GM19023 (cell line): Measurements from ENCODE around the gene GABRG3.

ENCODE experiments used
- ATAC-seq: cut with Tn5 transposase; IDR thresholded peaks from one replicate; pipeline ENCODE4 v1.9.1; 2021; ENCODE audit warnings: mild to moderate bottlenecking, moderate library complexity; ENCODE audit not compliant: unreplicated experiment

Gene GABRG3

GRCh38 chr15:27094235-27094634, 123.3 kb downstream of the GABRG3 start:
- ATAC-seq, result no peak

- ATAC-seq, result no peak
Observed at GRCh38 chr15:27095886-27096624, 125.1 kb downstream of the GABRG3 start.

- no peak for ATAC-seq
Observed at GRCh38 chr15:27097506-27097905, 126.5 kb downstream of the GABRG3 start.

- no peak for ATAC-seq
Observed at GRCh38 chr15:27101982-27102381, 131.0 kb downstream of the GABRG3 start.

- ATAC-seq, result no peak
Observed at GRCh38 chr15:27111323-27111722, 140.3 kb downstream of the GABRG3 start.

- no peak for ATAC-seq
Observed at GRCh38 chr15:27114473-27114872, 143.5 kb downstream of the GABRG3 start.

GRCh38 chr15:27119695-27120266, 148.8 kb downstream of the GABRG3 start:
- no peak for ATAC-seq

GRCh38 chr15:27121672-27122071, 150.7 kb downstream of the GABRG3 start:
- ATAC-seq, result no peak

GRCh38 chr15:27123291-27123690, 152.3 kb downstream of the GABRG3 start:
- ATAC-seq, result no peak

- no peak for ATAC-seq
Observed at GRCh38 chr15:27123808-27124207, 152.8 kb downstream of the GABRG3 start.

- ATAC-seq, result no peak
Observed at GRCh38 chr15:27124287-27124871, 153.4 kb downstream of the GABRG3 start.

GRCh38 chr15:27125185-27125584, 154.2 kb downstream of the GABRG3 start:
- no peak for ATAC-seq

- ATAC-seq, result no peak
Observed at GRCh38 chr15:27126449-27126848, 155.5 kb downstream of the GABRG3 start.

GRCh38 chr15:27127815-27128570, 157.0 kb downstream of the GABRG3 start:
- ATAC-seq, result no peak

GRCh38 chr15:27133249-27133648, 162.3 kb downstream of the GABRG3 start:
- ATAC-seq, result no peak

GRCh38 chr15:27134481-27134880, 163.5 kb downstream of the GABRG3 start:
- no peak for ATAC-seq

GRCh38 chr15:27135151-27135550, 164.2 kb downstream of the GABRG3 start:
- no peak for ATAC-seq

GRCh38 chr15:27137127-27137526, 166.1 kb downstream of the GABRG3 start:
- ATAC-seq, result no peak

- ATAC-seq, result no peak
Observed at GRCh38 chr15:27165590-27165989, 194.6 kb downstream of the GABRG3 start.

GRCh38 chr15:27166917-27167316, 195.9 kb downstream of the GABRG3 start:
- no peak for ATAC-seq

- ATAC-seq, result no peak
Observed at GRCh38 chr15:27167738-27168137, 196.8 kb downstream of the GABRG3 start.

- ATAC-seq, result no peak
Observed at GRCh38 chr15:27170851-27171250, 199.9 kb downstream of the GABRG3 start.
